DOHH2 (cell line): Measurements from ENCODE around the gene PLG.
"Not testable (repeated sequence)": the region's sequence is repeated elsewhere in the genome, so short reads cannot be mapped to it uniquely, and the experiment has no call there.

Source experiments
- H3F3A ChIP-seq: fragments of 200-600 bp; sonication (generic), shearing (Covaris generic); 2 replicates; pipeline ENCODE4 v1.6.0; 2016; ENCODE audit warnings: antibody characterized with exemption, mild to moderate bottlenecking; ENCODE audit not compliant: control insufficient read depth, insufficient read depth
- H3K27ac ChIP-seq: fragments of 200-600 bp; sonication (generic); 2 replicates; pipeline ENCODE4 v1.5.1; 2014; ENCODE audit warnings: low read depth, mild to moderate bottlenecking, low read length, moderate library complexity
- H3K27me3 ChIP-seq: fragments of 200-600 bp; sonication (generic); 2 replicates; pipeline ENCODE4 v1.6.1; 2014; ENCODE audit warnings: mild to moderate bottlenecking, low read length, mixed read lengths; ENCODE audit not compliant: control insufficient read depth
- H3K36me3 ChIP-seq: fragments of 200-600 bp; sonication (generic); 2 replicates; pipeline ENCODE4 v1.6.1; 2014; ENCODE audit warnings: mild to moderate bottlenecking, low read length, moderate library complexity, mixed read lengths; ENCODE audit not compliant: control insufficient read depth
- H3K4me1 ChIP-seq: fragments of 200-600 bp; sonication (generic); 2 replicates; pipeline ENCODE4 v1.6.1; 2014; ENCODE audit warnings: mild to moderate bottlenecking, low read length, mixed read lengths; ENCODE audit not compliant: control insufficient read depth
- H3K4me2 ChIP-seq: fragments of 200-600 bp; sonication (generic); 2 replicates; pipeline ENCODE4 v1.6.0; 2014; ENCODE audit warnings: mild to moderate bottlenecking, low read length, moderate library complexity
- H3K4me3 ChIP-seq: fragments of 200-600 bp; sonication (generic); 2 replicates; pipeline ENCODE4 v1.5.1; 2014; ENCODE audit warnings: mild to moderate bottlenecking, low read length, mixed read lengths
- H3K79me2 ChIP-seq: fragments of 200-600 bp; sonication (generic); 2 replicates; pipeline ENCODE4 v1.6.1; 2014; ENCODE audit warnings: mild to moderate bottlenecking, low read length, mixed read lengths; ENCODE audit not compliant: control insufficient read depth
- H3K9me2 ChIP-seq: fragments of 200-600 bp; sonication (generic); replicated peaks from 2 replicates; pipeline ENCODE4 v1.6.1; 2014; ENCODE audit warnings: mild to moderate bottlenecking, low read length, mixed read lengths; ENCODE audit not compliant: control insufficient read depth
- H3K9me3 ChIP-seq: fragments of 200-600 bp; sonication (generic); 2 replicates; pipeline ENCODE4 v1.6.1; 2014; ENCODE audit warnings: antibody characterized with exemption, low read length, mixed read lengths; ENCODE audit not compliant: control insufficient read depth, insufficient read depth
- H4K20me1 ChIP-seq: fragments of 200-600 bp; sonication (generic); 2 replicates; pipeline ENCODE4 v1.6.0; 2014; ENCODE audit warnings: low read depth, mild to moderate bottlenecking, antibody characterized with exemption, low read length, moderate library complexity; ENCODE audit not compliant: control insufficient read depth, insufficient read depth
- EZH2phosphoT487 ChIP-seq: fragments of 200-600 bp; sonication (generic); IDR thresholded peaks from 2 replicates; pipeline ENCODE4 v1.6.1; 2017; ENCODE audit warnings: borderline replicate concordance, mild to moderate bottlenecking, antibody characterized with exemption, low read length, moderate library complexity, mixed read lengths
- TF ChIP-seq, protein P1 (sequence below): fragments of 200-600 bp; sonication (generic); IDR thresholded peaks from one replicate; pipeline ENCODE4 v1.5.1; 2014; ENCODE audit warnings: antibody characterized with exemption, mild to moderate bottlenecking, low read depth, low read length; ENCODE audit not compliant: poor library complexity, severe bottlenecking

The PLG gene

GRCh38 chr6:160692369-160692959 is 9.6 kb upstream of the PLG start:
- Histone ChIP-seq H3K9me2 (no peaks in the 10 kb centered on the region), H3K36me3 (no peaks in the 10 kb centered on the region), H3K9me3 (no peaks in the 10 kb centered on the region), H3K27ac (no peak overlapping the region), H3K79me2 (no peaks in the 10 kb centered on the region), H3K4me3 (no peak overlapping the region), H3K4me2 (no peak overlapping the region), H3K27me3 (no peaks in the 10 kb centered on the region), H4K20me1 (no peaks in the 10 kb centered on the region), H3K4me1 (no peaks in the 10 kb centered on the region), H3F3A (no peaks in the 10 kb centered on the region)
- TF ChIP-seq, protein P1, sequence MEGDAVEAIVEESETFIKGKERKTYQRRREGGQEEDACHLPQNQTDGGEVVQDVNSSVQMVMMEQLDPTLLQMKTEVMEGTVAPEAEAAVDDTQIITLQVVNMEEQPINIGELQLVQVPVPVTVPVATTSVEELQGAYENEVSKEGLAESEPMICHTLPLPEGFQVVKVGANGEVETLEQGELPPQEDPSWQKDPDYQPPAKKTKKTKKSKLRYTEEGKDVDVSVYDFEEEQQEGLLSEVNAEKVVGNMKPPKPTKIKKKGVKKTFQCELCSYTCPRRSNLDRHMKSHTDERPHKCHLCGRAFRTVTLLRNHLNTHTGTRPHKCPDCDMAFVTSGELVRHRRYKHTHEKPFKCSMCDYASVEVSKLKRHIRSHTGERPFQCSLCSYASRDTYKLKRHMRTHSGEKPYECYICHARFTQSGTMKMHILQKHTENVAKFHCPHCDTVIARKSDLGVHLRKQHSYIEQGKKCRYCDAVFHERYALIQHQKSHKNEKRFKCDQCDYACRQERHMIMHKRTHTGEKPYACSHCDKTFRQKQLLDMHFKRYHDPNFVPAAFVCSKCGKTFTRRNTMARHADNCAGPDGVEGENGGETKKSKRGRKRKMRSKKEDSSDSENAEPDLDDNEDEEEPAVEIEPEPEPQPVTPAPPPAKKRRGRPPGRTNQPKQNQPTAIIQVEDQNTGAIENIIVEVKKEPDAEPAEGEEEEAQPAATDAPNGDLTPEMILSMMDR = peak; percentile 52
- TF ChIP-seq EZH2phosphoT487 = no peak

- H3K27me3 ChIP-seq, H3K4me3 ChIP-seq, H3K9me3 ChIP-seq, H3K4me2 ChIP-seq, H3K4me1 ChIP-seq, H3K36me3 ChIP-seq, H3K9me2 ChIP-seq, H3K79me2 ChIP-seq, H3K27ac ChIP-seq, H4K20me1 ChIP-seq, H3F3A ChIP-seq: not testable (repeated sequence)
Observed at GRCh38 chr6:160695025-160695424, 7.0 kb upstream of the PLG start.

DNA sequence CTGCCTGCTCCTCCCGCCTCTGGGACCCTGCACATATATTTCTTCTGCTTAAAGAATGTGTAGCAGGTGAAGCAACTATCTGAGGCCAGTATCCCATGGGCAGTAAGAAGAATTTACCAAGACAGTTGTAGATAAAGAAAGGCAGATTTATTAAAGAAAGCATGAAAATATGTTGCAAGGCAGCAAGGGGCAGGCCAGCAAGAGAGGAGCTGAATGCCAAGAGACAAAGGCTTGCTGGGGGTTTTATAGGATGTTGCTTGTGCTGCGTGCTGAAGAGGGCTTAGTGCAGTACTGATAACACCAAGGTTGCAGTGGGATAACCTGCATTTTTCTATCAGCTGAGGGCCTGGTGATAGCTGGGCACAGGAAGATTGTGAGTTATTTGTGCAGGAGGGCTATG is 6.4 kb upstream of the PLG start:
- not testable (repeated sequence) for H3K27me3 ChIP-seq, H3K9me2 ChIP-seq, H4K20me1 ChIP-seq, H3K27ac ChIP-seq, H3K9me3 ChIP-seq, H3K4me3 ChIP-seq, H3K4me2 ChIP-seq, H3K36me3 ChIP-seq, H3F3A ChIP-seq, H3K79me2 ChIP-seq, H3K4me1 ChIP-seq

DNA sequence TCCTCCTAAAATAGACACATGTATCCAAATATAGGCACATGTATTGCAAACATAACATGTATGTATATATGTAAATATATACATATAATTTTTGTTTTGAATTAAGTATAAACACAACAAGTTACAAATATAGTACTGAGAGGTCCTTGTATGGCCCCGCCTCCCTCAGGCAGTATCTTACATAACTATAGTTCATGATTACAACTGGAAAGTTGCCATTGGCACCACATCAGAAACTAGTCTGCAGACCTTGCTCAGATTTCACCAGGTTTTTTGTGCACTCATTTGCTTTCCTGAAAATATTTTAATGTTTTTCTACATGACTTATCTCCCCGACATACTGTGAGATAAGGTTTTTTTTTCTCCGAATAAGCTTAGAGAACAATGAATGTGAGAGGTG is 5.2 kb upstream of the PLG start:
- H3K9me2 ChIP-seq, H3K4me1 ChIP-seq, H3K4me2 ChIP-seq, H3K9me3 ChIP-seq, H3K27me3 ChIP-seq, H4K20me1 ChIP-seq, H3K27ac ChIP-seq, H3K36me3 ChIP-seq, H3K4me3 ChIP-seq, H3K79me2 ChIP-seq, H3F3A ChIP-seq: not testable (repeated sequence)

DNA sequence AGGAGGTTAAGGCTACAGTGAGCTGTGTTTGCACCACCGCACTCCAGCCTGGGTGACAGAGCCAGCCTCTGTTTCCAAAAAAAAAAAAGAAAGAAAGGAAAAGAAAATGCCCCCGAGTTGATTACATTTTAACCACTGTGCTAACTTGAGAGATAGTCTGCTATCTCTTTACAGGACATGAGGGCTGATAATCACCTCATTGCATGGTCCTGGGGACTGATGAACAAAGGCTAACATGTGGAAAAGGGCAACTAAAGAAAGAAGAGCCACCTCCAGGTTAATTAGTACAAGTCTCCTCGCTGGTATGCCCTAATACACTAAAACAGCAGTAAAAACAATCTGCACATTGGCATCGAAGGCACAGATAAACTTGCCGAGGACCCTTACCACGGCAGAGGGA is 4.2 kb upstream of the PLG start:
- H3K79me2 ChIP-seq = no peaks in the 10 kb centered on the region
- H4K20me1 ChIP-seq = no peaks in the 10 kb centered on the region
- H3F3A ChIP-seq = no peaks in the 10 kb centered on the region
- no peaks in the 10 kb centered on the region for H3K36me3 ChIP-seq
- no peaks in the 10 kb centered on the region for H3K9me2 ChIP-seq
- H3K27me3 ChIP-seq = no peaks in the 10 kb centered on the region
- H3K4me2 ChIP-seq = no peak overlapping the region
- no peak overlapping the region for H3K27ac ChIP-seq
- no peaks in the 10 kb centered on the region for H3K9me3 ChIP-seq
- H3K4me1 ChIP-seq = no peaks in the 10 kb centered on the region
- TF ChIP-seq, protein P1 = no peak
- TF ChIP-seq EZH2phosphoT487 = no peak
- no peak overlapping the region for H3K4me3 ChIP-seq

- not testable (repeated sequence) for H3K36me3 ChIP-seq, H3K9me3 ChIP-seq, H4K20me1 ChIP-seq, H3K27ac ChIP-seq, H3K4me1 ChIP-seq, H3K79me2 ChIP-seq, H3K4me2 ChIP-seq, H3K9me2 ChIP-seq, H3K4me3 ChIP-seq, H3F3A ChIP-seq, H3K27me3 ChIP-seq
Observed at GRCh38 chr6:160704688-160705087, 2.6 kb downstream of the PLG start.

DNA sequence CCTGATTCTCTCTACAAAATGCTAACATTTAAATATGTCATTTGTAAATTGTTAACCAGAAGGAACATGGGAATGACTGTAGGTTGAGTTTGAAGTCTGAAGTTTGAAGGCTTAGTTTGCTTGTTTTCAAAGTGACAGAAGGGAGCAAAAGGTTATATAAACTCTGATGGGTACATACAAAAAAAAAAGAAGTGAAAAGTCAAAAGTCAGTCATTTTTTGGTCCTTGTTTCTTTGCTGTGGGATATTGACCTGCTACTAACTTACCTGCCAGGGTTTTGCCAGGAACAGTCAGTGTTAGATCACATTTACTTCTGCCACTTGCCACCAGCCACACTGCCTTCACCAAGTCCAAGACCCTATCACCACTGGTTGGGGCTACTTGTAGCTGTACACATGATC is 6.9 kb downstream of the PLG start:
- not testable (repeated sequence) for H3K9me2 ChIP-seq, H3K4me3 ChIP-seq, H3F3A ChIP-seq, H3K4me2 ChIP-seq, H4K20me1 ChIP-seq, H3K9me3 ChIP-seq, H3K79me2 ChIP-seq, H3K27me3 ChIP-seq, H3K36me3 ChIP-seq, H3K4me1 ChIP-seq, H3K27ac ChIP-seq
